Upper lobe of left lung (tissue), 4 donors: ENCODE measurements around the gene PPP1R2.

Source experiments
- CTCF ChIP-seq, 6 experiments: fragments of 450-650 bp in 4 of 6; fragments of 200-600 bp in 2 of 6; sonication (generic) in 2 of 6; IDR thresholded peaks; one replicate each; pipeline ENCODE4 v1.5.1; 2016 to 2019; ENCODE audit warnings: antibody characterized with exemption in 6 of 6
- EP300 ChIP-seq, 4 donors: sonication (generic); formaldehyde crosslinking; IDR thresholded peaks; one replicate each; pipeline ENCODE4 v1.5.1; 2017; ENCODE audit warnings: antibody characterized with exemption in 4 of 4, control low read depth in 2 of 4
- POLR2A ChIP-seq, 4 donors: fragments of 450-650 bp; IDR thresholded peaks; one replicate each; pipeline ENCODE4 v1.5.1; 2016 to 2017; ENCODE audit warnings: antibody characterized with exemption in 4 of 4, mild to moderate bottlenecking in 2 of 4
- POLR2AphosphoS5 ChIP-seq, 2 donors: sonication (generic); formaldehyde crosslinking; IDR thresholded peaks; one replicate each; pipeline ENCODE4 v1.5.1; 2017; ENCODE audit warnings: antibody characterized with exemption in 2 of 2

- TF ChIP-seq POLR2AphosphoS5 (IDR thresholded peaks at IDR 0.05) (no peak), CTCF (IDR thresholded peaks at IDR 0.05) (no peak), EP300 (IDR thresholded peaks at IDR 0.05) (no peak), POLR2A (IDR thresholded peaks at IDR 0.05) (no peak)
Measured at GRCh38 chr3:195580744-195581443, 37.8 kb upstream of the PPP1R2 start.
